ENCODE data around the gene MPDU1. TPM values are rescaled to one million over a fixed set of nuclear protein-coding genes. Genes with fewer than 3 reads are reported as not detected.

Gene MPDU1
- total and polyA plus RNA-seq, 4 donors = 55.3 to 136 (median 91.2) TPM

- H3K27me3 ChIP-seq (ENCODE audit: control insufficient read depth in 4 of 4, insufficient read depth in 4 of 4, low read length in 3 of 4) = no peaks in the 10 kb centered on the region
- H3K27ac ChIP-seq (ENCODE audit: low read depth in 1 of 2, low read length in 2 of 2) = no peak overlapping the region
- DNase-seq (ENCODE audit: low spot score) = no peak
- 70% methylated on average over 9 of the region's 9 CpGs for WGBS
- TF ChIP-seq CTCF (IDR thresholded peaks at IDR 0.05; ENCODE audit: low read depth, low read length, missing input control) (no peak), NR2F2 (IDR thresholded peaks at IDR 0.05) (no peak), SP1 (IDR thresholded peaks at IDR 0.05) (no peak), GABPA (IDR thresholded peaks at IDR 0.05 in 1 of 2, conservative IDR thresholded peaks at IDR 0.05 in 1 of 2) (no peak), ATF3 (IDR thresholded peaks at IDR 0.05) (no peak), FOXA1 (IDR thresholded peaks at IDR 0.05) (no peak), REST (IDR thresholded peaks at IDR 0.05) (no peak), FOXA2 (IDR thresholded peaks at IDR 0.05) (no peak), TAF1 (conservative IDR thresholded peaks at IDR 0.05) (no peak), HNF4A (conservative IDR thresholded peaks at IDR 0.05) (no peak), EGR1 (IDR thresholded peaks at IDR 0.05; ENCODE audit: low read depth in 2 of 2) (no peak), ZBTB33 (IDR thresholded peaks at IDR 0.05) (no peak), YY1 (IDR thresholded peaks at IDR 0.05) (no peak), RXRA (IDR thresholded peaks at IDR 0.05) (no peak), MAX (IDR thresholded peaks at IDR 0.05) (no peak), HNF4G (IDR thresholded peaks at IDR 0.05) (no peak), JUND (IDR thresholded peaks at IDR 0.05) (no peak), RAD21 (IDR thresholded peaks at IDR 0.05) (no peak)
- H3K9ac ChIP-seq (ENCODE audit: low read depth in 1 of 2, low read length in 2 of 2) = no peak overlapping the region
- H3K4me3 ChIP-seq (ENCODE audit: low read depth in 1 of 3, low read length in 3 of 3) = no peak overlapping the region
- H3K4me1 ChIP-seq (ENCODE audit: control insufficient read depth in 4 of 4, insufficient read depth in 4 of 4, low read length in 3 of 4) = peaks cover 0 to 2% (median 0%) of the 10 kb centered on the region in 4 donors
- H3K9me3 ChIP-seq (ENCODE audit: control insufficient read depth in 4 of 4, low read length in 3 of 4) = peaks cover 0 to 14% (median 5%) of the 10 kb centered on the region in 4 donors
- H3K36me3 ChIP-seq (ENCODE audit: control insufficient read depth in 4 of 4, insufficient read depth in 3 of 4, low read depth in 1 of 4, low read length in 3 of 4) = no peaks in the 10 kb centered on the region
These were observed 42.5 kb upstream of the MPDU1 start for GRCh38 chr17:7541074-7541621.
